Measurements from ENCODE around the gene KIF19.

DNA sequence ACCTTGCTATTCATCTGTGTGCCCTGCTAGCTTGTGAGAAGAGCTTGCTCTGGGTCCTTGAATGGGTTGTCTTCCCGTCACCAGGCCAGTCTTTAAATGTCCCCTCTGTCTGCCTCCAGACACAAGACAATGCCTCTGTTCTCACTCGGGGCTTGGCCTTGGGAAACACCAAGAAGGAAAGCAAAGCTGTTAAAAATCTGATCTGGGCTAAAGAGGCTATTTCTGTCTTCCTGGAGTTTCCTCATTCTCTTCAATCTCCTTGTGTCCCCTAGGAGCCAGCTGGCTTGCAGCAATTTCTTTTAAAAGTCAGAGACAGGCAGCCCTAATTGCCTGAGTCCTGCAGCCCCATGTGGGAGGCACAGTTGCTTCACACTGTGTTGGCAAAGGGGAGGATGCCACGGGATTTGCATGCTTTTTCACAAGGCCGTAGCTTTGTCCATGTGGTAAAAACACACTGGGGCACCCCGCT is 49.5 kb upstream of the KIF19 start:
- no peak for TF ChIP-seq NFYB (IDR thresholded peaks at IDR 0.05; ENCODE audit: insufficient read depth, low read depth, low read length)
- no peak for TF ChIP-seq KDM1A (IDR thresholded peaks at IDR 0.05; ENCODE audit: borderline replicate concordance)
- TF ChIP-seq, protein P1, sequence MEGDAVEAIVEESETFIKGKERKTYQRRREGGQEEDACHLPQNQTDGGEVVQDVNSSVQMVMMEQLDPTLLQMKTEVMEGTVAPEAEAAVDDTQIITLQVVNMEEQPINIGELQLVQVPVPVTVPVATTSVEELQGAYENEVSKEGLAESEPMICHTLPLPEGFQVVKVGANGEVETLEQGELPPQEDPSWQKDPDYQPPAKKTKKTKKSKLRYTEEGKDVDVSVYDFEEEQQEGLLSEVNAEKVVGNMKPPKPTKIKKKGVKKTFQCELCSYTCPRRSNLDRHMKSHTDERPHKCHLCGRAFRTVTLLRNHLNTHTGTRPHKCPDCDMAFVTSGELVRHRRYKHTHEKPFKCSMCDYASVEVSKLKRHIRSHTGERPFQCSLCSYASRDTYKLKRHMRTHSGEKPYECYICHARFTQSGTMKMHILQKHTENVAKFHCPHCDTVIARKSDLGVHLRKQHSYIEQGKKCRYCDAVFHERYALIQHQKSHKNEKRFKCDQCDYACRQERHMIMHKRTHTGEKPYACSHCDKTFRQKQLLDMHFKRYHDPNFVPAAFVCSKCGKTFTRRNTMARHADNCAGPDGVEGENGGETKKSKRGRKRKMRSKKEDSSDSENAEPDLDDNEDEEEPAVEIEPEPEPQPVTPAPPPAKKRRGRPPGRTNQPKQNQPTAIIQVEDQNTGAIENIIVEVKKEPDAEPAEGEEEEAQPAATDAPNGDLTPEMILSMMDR (IDR thresholded peaks at IDR 0.05 in 2 of 3, conservative IDR thresholded peaks at IDR 0.05 in 1 of 3; ENCODE audit: control insufficient read depth in 2 of 3, extremely low read depth in 1 of 3, insufficient read depth in 1 of 3, low read depth in 3 of 3, low read length in 3 of 3), result no peak
- TF ChIP-seq, protein P2, sequence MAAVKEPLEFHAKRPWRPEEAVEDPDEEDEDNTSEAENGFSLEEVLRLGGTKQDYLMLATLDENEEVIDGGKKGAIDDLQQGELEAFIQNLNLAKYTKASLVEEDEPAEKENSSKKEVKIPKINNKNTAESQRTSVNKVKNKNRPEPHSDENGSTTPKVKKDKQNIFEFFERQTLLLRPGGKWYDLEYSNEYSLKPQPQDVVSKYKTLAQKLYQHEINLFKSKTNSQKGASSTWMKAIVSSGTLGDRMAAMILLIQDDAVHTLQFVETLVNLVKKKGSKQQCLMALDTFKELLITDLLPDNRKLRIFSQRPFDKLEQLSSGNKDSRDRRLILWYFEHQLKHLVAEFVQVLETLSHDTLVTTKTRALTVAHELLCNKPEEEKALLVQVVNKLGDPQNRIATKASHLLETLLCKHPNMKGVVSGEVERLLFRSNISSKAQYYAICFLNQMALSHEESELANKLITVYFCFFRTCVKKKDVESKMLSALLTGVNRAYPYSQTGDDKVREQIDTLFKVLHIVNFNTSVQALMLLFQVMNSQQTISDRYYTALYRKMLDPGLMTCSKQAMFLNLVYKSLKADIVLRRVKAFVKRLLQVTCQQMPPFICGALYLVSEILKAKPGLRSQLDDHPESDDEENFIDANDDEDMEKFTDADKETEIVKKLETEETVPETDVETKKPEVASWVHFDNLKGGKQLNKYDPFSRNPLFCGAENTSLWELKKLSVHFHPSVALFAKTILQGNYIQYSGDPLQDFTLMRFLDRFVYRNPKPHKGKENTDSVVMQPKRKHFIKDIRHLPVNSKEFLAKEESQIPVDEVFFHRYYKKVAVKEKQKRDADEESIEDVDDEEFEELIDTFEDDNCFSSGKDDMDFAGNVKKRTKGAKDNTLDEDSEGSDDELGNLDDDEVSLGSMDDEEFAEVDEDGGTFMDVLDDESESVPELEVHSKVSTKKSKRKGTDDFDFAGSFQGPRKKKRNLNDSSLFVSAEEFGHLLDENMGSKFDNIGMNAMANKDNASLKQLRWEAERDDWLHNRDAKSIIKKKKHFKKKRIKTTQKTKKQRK (IDR thresholded peaks at IDR 0.05; ENCODE audit: low read depth, low read length), result no peak
